Panc1 (cell line): Measurements from ENCODE around the gene WASF2.

Experiments used
- CTCF ChIP-seq: fragments of 450-650 bp; IDR thresholded peaks from 2 replicates; pipeline ENCODE4 v1.5.1; 2017; ENCODE audit warnings: mild to moderate bottlenecking
- POLR2AphosphoS5 ChIP-seq: IDR thresholded peaks from 2 replicates; pipeline ENCODE4 v1.6.1; 2012; ENCODE audit warnings: mild to moderate bottlenecking, low read depth, low read length, moderate library complexity
- SIN3A ChIP-seq: IDR thresholded peaks from 2 replicates; pipeline ENCODE4 v1.6.1; 2012; ENCODE audit warnings: low read depth, mild to moderate bottlenecking, low read length, moderate library complexity, borderline replicate concordance; ENCODE audit not compliant: insufficient read depth
- TCF7L2 ChIP-seq: IDR thresholded peaks from 2 replicates; pipeline ENCODE4 v1.6.1; 2011; ENCODE audit warnings: mild to moderate bottlenecking, low read depth, low read length, inconsistent platforms
- TF ChIP-seq, protein P1 (sequence below), 2 experiments: IDR thresholded peaks; 2 replicates each; pipeline ENCODE4 v1.6.1; 2011 to 2012; ENCODE audit warnings: low read depth in 2 of 2, control low read depth in 1 of 2, low read length in 1 of 2, mild to moderate bottlenecking in 1 of 2, moderate library complexity in 1 of 2; ENCODE audit not compliant: insufficient read depth in 1 of 2

DNA sequence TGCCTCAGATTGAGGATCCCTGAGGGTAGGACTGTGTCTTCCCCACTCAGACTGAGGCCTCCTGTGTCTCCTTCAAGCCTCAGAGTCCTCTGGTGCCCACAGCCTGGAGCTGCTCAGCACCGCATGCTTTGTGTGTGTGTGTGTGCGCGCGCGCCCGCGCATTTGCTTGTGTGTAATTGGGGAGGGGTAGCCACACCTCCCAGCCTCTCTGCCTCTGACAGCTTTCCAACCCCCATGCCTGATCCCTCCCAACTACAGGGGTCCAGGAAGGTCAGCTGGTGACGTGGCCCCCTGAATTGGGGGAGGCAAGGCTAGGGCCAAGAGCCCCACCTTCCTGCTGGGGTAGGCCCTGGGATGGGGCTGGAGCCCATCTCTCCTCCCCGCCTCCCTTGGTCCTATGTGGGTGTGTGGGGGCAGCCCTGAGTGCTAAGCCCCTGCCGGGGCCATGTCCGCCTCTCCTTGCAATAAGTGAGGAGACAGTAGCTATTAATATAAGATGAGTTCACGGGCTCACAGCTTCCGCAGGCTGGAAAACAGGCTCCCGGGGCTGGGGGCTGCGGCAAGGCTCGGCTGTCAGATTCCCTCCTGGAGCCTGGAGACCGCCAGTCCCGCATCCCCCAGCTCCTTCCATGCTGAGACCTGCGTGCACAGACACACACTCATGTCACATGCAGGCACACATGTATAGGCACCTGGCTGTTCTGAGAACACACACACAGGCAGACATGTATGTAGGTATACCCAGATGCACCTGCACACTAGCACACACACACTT is 90.5 kb downstream of the WASF2 start:
- TF ChIP-seq CTCF (no peak), TCF7L2 (no peak), POLR2AphosphoS5 (no peak), SIN3A (no peak)
- TF ChIP-seq, protein P1, sequence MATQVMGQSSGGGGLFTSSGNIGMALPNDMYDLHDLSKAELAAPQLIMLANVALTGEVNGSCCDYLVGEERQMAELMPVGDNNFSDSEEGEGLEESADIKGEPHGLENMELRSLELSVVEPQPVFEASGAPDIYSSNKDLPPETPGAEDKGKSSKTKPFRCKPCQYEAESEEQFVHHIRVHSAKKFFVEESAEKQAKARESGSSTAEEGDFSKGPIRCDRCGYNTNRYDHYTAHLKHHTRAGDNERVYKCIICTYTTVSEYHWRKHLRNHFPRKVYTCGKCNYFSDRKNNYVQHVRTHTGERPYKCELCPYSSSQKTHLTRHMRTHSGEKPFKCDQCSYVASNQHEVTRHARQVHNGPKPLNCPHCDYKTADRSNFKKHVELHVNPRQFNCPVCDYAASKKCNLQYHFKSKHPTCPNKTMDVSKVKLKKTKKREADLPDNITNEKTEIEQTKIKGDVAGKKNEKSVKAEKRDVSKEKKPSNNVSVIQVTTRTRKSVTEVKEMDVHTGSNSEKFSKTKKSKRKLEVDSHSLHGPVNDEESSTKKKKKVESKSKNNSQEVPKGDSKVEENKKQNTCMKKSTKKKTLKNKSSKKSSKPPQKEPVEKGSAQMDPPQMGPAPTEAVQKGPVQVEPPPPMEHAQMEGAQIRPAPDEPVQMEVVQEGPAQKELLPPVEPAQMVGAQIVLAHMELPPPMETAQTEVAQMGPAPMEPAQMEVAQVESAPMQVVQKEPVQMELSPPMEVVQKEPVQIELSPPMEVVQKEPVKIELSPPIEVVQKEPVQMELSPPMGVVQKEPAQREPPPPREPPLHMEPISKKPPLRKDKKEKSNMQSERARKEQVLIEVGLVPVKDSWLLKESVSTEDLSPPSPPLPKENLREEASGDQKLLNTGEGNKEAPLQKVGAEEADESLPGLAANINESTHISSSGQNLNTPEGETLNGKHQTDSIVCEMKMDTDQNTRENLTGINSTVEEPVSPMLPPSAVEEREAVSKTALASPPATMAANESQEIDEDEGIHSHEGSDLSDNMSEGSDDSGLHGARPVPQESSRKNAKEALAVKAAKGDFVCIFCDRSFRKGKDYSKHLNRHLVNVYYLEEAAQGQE (IDR thresholded peaks at IDR 0.05; ENCODE audit: insufficient read depth in 1 of 2, low read depth in 2 of 2, low read length in 1 of 2), result no peak
